Loucy (cell line): ENCODE results near the gene SNX8.

ENCODE experiments used
- H2AFZ ChIP-seq: fragments of 200-600 bp; sonication (generic); 2 replicates; pipeline ENCODE4 v1.6.0; 2016; ENCODE audit warnings: antibody characterized with exemption, mild to moderate bottlenecking, low read length, moderate library complexity
- H3F3A ChIP-seq: fragments of 200-600 bp; 2 replicates; pipeline ENCODE4 v1.6.0; 2016; ENCODE audit warnings: antibody characterized with exemption, low read depth, mild to moderate bottlenecking
- H3K27me3 ChIP-seq: fragments of 200-600 bp; sonication (generic); 2 replicates; pipeline ENCODE4 v1.6.1; 2014; ENCODE audit warnings: low read length, mild to moderate bottlenecking; ENCODE audit not compliant: insufficient read depth, poor library complexity, severe bottlenecking
- H3K36me3 ChIP-seq: fragments of 200-600 bp; sonication (generic); 2 replicates; pipeline ENCODE4 v1.6.1; 2016; ENCODE audit warnings: low read length; ENCODE audit not compliant: insufficient read depth
- H3K4me1 ChIP-seq: fragments of 200-600 bp; sonication (generic); 2 replicates; pipeline ENCODE4 v1.5.1; 2014; ENCODE audit warnings: low read length, mild to moderate bottlenecking; ENCODE audit not compliant: insufficient read depth, poor library complexity, severe bottlenecking
- H3K4me2 ChIP-seq: fragments of 200-600 bp; sonication (generic); 2 replicates; pipeline ENCODE4 v1.6.0; 2014; ENCODE audit warnings: antibody characterized with exemption, low read length, low read depth, mild to moderate bottlenecking; ENCODE audit not compliant: poor library complexity, severe bottlenecking
- H3K4me3 ChIP-seq: fragments of 200-600 bp; sonication (generic); 2 replicates; pipeline ENCODE4 v1.5.1; 2014; ENCODE audit warnings: low read length, mild to moderate bottlenecking, mixed read lengths; ENCODE audit not compliant: poor library complexity, severe bottlenecking
- H3K79me2 ChIP-seq: fragments of 200-600 bp; sonication (generic); 2 replicates; pipeline ENCODE4 v1.6.1; 2014; ENCODE audit warnings: low read length; ENCODE audit not compliant: insufficient read depth
- H3K9ac ChIP-seq: fragments of 200-600 bp; sonication (generic); 2 replicates; pipeline ENCODE4 v1.6.0; 2014; ENCODE audit warnings: mild to moderate bottlenecking, low read depth, low read length, moderate library complexity; ENCODE audit not compliant: poor library complexity, severe bottlenecking
- H3K9me2 ChIP-seq: fragments of 200-600 bp; sonication (generic); replicated peaks from 2 replicates; pipeline ENCODE4 v1.6.1; 2016; ENCODE audit warnings: low read depth, low read length, mixed read lengths
- H3K9me3 ChIP-seq: fragments of 200-600 bp; sonication (generic); 2 replicates; pipeline ENCODE4 v1.6.1; 2014; ENCODE audit warnings: mild to moderate bottlenecking, antibody characterized with exemption, low read length, low read depth; ENCODE audit not compliant: insufficient read depth
- H4K20me1 ChIP-seq: fragments of 200-600 bp; sonication (generic); 2 replicates; pipeline ENCODE4 v1.6.0; 2014; ENCODE audit warnings: antibody characterized with exemption, low read length, mild to moderate bottlenecking; ENCODE audit not compliant: insufficient read depth, poor library complexity, severe bottlenecking
- CTCF ChIP-seq: fragments of 200-600 bp; sonication (generic); conservative IDR thresholded peaks from 2 replicates; pipeline ENCODE4 v1.5.1; 2014; ENCODE audit warnings: mild to moderate bottlenecking, antibody characterized with exemption, low read length
- EZH2phosphoT487 ChIP-seq: fragments of 200-600 bp; IDR thresholded peaks from 2 replicates; pipeline ENCODE4 v1.6.1; 2018; ENCODE audit warnings: antibody characterized with exemption, mild to moderate bottlenecking, moderate library complexity, borderline replicate concordance

SNX8 gene

DNA sequence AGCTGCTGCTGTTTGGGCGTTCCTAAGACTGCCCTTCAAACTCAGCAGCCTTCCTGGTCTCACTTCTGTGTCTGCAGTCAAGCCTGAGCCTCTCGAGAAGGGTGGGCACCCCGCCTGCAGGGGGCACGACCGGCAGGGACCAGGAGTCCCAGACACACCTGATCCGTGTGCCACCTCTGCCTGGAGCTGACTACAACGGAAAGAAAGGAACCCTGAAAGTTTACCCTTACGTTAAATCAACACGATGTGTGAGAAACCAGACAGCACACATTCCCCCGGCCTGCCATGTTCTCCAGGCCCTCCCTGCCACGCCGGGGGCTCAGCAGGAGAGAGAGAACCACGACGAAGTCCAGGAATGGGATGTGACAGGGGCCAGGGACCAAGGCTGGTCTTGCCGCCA lies 86.5 kb downstream of the SNX8 start:
- H3K27me3 ChIP-seq: no peaks in the 10 kb centered on the region
- TF ChIP-seq EZH2phosphoT487 (no peak), CTCF (no peak)
- no peaks in the 10 kb centered on the region for H3K9me2 ChIP-seq
- no peaks in the 10 kb centered on the region for H3K9me3 ChIP-seq
- peaks cover 25% of the 10 kb centered on the region for H3K4me1 ChIP-seq
- H2AFZ ChIP-seq: no peak overlapping the region
- H3K36me3 ChIP-seq: peaks cover 46% of the 10 kb centered on the region; the same call in 1 of the 2 replicates
- H3K4me2 ChIP-seq: no peak overlapping the region
- no peak overlapping the region for H3K4me3 ChIP-seq
- peaks cover 19% of the 10 kb centered on the region for H4K20me1 ChIP-seq
- no peaks in the 10 kb centered on the region for H3F3A ChIP-seq
- no peak overlapping the region for H3K9ac ChIP-seq
- H3K79me2 ChIP-seq: peaks cover 65% of the 10 kb centered on the region

- no peak overlapping the region for H3K9ac ChIP-seq
- H3F3A ChIP-seq: no peaks in the 10 kb centered on the region
- no peak overlapping the region for H3K4me3 ChIP-seq
- no peak overlapping the region for H3K4me2 ChIP-seq
- peaks cover 11% of the 10 kb centered on the region for H3K4me1 ChIP-seq
- H2AFZ ChIP-seq: no peak overlapping the region
- H3K9me2 ChIP-seq: no peaks in the 10 kb centered on the region
- peaks cover 63% of the 10 kb centered on the region; the same call in 1 of the 2 replicates for H3K36me3 ChIP-seq
- H3K79me2 ChIP-seq: peaks cover 46% of the 10 kb centered on the region
- no peaks in the 10 kb centered on the region for H3K27me3 ChIP-seq
- peaks cover 2% of the 10 kb centered on the region for H4K20me1 ChIP-seq
- TF ChIP-seq CTCF (no peak), EZH2phosphoT487 (no peak)
- H3K9me3 ChIP-seq: no peaks in the 10 kb centered on the region
These were observed 88.4 kb downstream of the SNX8 start for GRCh38 chr7:2225830-2226229.

- no peak overlapping the region for H3K4me3 ChIP-seq
- no peaks in the 10 kb centered on the region for H4K20me1 ChIP-seq
- H3K27me3 ChIP-seq: no peaks in the 10 kb centered on the region
- peaks cover 6% of the 10 kb centered on the region for H3K4me1 ChIP-seq
- no peaks in the 10 kb centered on the region for H3K9me3 ChIP-seq
- peaks cover 45% of the 10 kb centered on the region for H3K79me2 ChIP-seq
- H2AFZ ChIP-seq: no peak overlapping the region
- no peak overlapping the region for H3K9ac ChIP-seq
- H3K36me3 ChIP-seq: peaks cover 68% of the 10 kb centered on the region; the same call in 1 of the 2 replicates
- TF ChIP-seq CTCF (no peak), EZH2phosphoT487 (no peak)
- H3K4me2 ChIP-seq: no peak overlapping the region
- no peaks in the 10 kb centered on the region for H3F3A ChIP-seq
- no peaks in the 10 kb centered on the region for H3K9me2 ChIP-seq
These were observed 88.9 kb downstream of the SNX8 start for GRCh38 chr7:2225336-2225735.
